PC-3 (cell line): ENCODE results near the gene MEGF6.

Source experiments
- EZH2 ChIP-seq: fragments of 300-600 bp; sonication (generic); IDR thresholded peaks from one replicate; pipeline ENCODE4 v1.6.1; 2017; ENCODE audit warnings: antibody characterized with exemption, mild to moderate bottlenecking, low read length; ENCODE audit not compliant: unreplicated experiment
- EZH2phosphoT487 ChIP-seq: fragments of 300-600 bp; sonication (generic); IDR thresholded peaks from 2 replicates; pipeline ENCODE4 v1.6.1; 2018; ENCODE audit warnings: mild to moderate bottlenecking, antibody characterized with exemption, low read length, borderline replicate concordance
- TF ChIP-seq, protein P1 (sequence below): fragments of 300-600 bp; sonication (generic); conservative IDR thresholded peaks from 2 replicates; pipeline ENCODE4 v1.5.1; 2017; ENCODE audit warnings: antibody characterized with exemption, low read depth, mild to moderate bottlenecking, low read length

DNA sequence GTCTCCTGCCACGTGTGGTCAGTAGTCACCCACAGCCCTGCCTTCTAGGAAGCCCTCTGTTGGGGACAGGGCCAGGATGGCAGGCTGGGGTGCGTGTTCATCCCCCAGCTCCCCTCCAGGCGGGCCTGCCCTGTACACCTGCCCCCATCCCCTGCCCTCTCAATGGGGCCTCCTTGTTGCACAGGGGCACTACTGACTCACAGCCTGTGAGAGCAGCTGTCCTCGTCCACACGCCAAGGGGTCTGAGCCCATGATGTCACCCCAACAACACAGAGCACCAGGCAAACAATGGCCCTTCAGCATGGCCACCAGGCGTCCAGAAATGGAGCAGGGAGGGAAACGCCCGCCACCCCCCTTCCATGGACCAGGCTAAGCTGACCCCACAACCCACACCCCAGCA is 92.6 kb downstream of the MEGF6 start:
- TF ChIP-seq, protein P1, sequence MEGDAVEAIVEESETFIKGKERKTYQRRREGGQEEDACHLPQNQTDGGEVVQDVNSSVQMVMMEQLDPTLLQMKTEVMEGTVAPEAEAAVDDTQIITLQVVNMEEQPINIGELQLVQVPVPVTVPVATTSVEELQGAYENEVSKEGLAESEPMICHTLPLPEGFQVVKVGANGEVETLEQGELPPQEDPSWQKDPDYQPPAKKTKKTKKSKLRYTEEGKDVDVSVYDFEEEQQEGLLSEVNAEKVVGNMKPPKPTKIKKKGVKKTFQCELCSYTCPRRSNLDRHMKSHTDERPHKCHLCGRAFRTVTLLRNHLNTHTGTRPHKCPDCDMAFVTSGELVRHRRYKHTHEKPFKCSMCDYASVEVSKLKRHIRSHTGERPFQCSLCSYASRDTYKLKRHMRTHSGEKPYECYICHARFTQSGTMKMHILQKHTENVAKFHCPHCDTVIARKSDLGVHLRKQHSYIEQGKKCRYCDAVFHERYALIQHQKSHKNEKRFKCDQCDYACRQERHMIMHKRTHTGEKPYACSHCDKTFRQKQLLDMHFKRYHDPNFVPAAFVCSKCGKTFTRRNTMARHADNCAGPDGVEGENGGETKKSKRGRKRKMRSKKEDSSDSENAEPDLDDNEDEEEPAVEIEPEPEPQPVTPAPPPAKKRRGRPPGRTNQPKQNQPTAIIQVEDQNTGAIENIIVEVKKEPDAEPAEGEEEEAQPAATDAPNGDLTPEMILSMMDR = no peak
- no peak for TF ChIP-seq EZH2
- no peak for TF ChIP-seq EZH2phosphoT487
